ENCODE results near the gene C2orf72.
"Not testable (repeated sequence)": the region's sequence is repeated elsewhere in the genome, so short reads cannot be mapped to it uniquely, and the experiment has no call there.

Gene C2orf72

DNA sequence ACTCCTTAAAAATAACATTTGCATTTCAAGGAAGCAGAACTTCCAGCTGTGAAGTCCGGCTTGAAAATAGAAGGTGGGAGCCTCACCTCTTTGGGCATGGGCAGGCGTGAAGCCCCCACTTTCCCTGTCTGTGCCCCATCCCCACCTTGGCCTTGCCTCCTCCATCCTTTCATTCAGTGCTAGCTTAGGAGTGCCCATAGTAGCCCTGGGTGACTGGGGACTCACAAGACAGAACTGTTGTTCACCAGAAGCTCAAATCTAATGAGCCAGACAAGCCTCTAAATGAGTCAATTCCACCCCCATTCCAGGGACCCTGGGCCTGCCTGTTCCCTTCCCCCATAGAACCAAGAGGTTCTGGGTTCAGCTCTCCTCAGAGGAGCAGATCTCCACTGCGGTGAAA lies 21.4 kb upstream of the C2orf72 start:
- DNase-seq: no peak

DNA sequence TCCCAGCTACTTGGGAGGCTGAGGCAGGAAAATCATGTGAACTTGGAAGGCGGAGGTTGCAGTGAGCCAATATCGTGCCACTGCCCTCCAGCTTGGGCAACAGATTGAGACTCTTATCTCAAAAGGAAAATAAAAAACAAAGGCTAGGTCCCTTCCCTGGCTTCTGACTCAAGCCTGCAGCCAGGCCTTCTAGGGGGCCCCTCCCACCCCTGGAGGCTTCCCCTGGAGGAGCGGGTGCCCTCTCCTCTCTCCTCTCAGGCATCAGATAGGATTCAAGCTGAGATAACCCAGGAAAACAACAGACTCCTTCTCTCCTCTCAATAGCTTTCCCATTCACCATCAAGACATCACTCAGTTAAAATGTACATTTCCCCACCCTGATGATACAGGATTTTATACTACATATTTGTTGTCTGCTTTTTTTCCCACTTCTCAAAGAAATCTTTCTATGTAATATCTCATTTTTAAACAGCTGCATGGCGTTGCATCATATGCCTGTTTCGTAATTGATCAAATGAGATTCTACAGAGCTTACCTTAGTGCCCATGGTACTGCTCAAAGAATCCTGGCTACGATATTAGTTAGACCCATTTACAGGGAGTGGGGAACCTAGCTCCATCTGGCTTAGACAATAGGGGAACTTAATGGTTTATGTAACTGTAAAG lies 20.6 kb upstream of the C2orf72 start:
- DNase-seq: no peak

DNA sequence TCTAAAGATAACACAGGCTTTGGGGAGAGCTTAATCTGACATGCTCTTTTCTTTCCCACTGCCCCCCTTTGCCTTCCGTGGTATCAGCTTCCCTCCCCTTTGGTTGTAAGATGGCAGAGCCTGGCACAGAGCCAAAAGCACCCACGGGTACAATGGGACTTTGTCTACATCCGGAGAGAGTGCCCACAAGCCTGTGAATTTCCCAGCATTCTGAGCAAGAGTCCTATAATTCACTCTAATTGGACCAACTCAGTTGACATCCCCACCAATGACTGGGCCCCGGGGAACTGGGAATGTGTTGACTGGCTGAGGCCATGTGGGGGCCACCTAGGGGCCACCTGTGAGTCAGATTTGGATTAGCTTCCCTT lies 20.1 kb upstream of the C2orf72 start:
- no peak for DNase-seq

DNA sequence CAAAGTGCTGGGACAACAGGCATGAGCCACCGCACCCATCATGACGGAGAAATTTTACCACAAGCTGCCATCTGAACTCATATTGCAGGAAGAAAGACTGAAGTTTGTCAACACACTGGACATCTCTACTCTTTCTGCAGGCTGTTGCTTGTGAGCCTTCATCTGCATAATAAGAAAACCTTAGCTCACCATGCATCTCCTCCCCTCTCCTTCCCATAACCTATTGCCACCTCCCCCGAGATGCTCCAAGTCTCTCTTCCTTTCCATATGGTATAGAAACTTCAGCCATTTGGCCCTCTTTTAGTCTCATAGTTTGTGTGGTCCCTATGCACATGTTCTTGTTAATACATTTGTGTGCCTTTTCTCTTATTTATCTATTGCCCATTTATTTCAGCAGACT lies 19.1 kb upstream of the C2orf72 start:
- DNase-seq: no peak

GRCh38 chr2:231025059-231025458 lies 12.3 kb upstream of the C2orf72 start:
- DNase-seq: not testable (repeated sequence)

GRCh38 chr2:231028889-231029288 lies 8.4 kb upstream of the C2orf72 start:
- no peak for DNase-seq

DNA sequence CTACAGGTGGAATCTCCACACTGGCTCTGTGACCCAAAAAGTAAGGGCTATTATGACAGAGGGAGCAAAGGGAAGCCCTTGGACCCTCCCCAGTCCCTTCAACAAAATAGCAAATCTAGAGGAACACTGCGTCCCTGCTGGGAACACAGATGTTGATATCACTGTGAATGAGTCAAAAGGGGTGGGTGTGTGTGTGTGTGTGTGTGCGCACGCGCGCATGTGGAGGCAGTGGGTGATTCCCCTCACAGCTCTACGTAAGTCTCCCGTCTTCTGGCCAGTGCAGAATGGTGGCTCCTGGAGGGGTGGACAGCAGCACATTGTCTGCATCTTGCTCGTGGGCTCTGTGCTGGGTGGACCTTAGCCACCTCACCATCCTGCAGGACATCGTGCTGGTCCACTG lies 7.8 kb upstream of the C2orf72 start:
- no peak for DNase-seq

- DNase-seq: no peak
Observed at GRCh38 chr2:231030725-231031124, 6.6 kb upstream of the C2orf72 start.

- DNase-seq: no peak
Observed at GRCh38 chr2:231032575-231033140, 4.7 kb upstream of the C2orf72 start.

DNA sequence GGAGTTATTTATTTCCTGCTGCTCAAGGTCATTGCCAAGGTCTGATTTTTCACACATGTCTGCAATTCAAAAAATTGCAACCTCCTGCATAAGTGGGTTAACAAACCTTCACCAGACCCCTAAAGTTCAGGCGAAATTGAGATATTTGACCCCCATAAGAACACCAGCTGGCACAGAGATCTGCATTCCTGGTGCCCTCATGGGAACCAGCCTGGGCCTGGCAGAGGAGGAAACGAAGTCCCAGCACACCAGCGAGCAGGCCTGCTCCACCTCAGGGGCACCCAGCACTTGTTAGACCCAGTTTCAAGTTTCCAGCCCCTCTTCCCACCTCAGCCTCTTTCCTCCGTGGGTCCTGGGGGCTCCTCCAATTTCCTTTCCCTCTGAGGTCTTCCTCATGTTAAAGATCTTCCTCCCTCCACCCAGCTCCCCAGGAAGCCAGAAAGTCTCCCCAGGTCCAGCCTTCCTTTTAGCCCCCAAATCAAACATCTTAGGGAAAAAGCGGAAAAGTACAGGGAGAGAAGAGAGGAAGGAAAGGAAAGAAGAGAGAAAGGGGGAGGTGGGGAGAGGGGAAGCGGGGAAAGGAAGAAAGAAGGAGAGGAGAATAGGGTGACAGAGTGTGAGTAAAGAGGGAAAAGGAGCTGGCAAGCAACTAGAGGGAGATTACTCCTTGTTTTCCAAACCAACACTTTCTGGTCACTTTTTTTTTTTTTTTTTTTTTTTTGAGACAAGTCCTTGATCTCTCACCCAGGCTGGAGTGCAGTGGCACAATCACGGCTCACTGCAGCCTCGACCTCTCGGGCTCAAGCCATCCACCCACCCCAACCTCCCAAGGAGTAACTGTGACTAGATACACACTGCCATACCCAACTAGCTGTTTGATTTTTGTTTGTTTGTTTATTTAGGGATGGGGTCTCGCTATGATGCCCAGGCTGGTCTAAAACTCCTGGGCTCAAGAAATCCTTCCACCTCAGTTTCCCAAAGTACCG lies 3.9 kb upstream of the C2orf72 start:
- DNase-seq: no peak

GRCh38 chr2:231034291-231034882 lies 2.9 kb upstream of the C2orf72 start:
- DNase-seq: no peak

DNA sequence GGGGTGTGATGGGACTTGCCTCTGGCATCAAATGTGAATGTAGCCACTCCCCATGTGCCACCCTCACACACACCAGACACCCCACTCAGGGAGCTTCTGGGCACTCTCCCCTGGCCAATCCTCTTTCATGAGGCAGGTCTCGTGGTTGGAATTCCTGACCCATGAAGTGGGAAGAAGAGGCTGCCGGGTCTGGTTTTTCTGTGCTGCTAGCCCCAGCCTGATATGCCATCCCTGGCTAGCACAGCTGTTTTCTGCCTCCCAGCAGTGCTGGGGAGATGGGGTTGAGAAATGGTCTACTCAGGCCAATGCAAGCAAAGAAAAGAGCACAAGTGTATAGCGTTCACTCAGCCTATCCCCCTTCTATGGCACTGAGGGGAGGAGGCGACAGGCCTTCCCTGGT lies 1.2 kb upstream of the C2orf72 start:
- no peak for DNase-seq

DNA sequence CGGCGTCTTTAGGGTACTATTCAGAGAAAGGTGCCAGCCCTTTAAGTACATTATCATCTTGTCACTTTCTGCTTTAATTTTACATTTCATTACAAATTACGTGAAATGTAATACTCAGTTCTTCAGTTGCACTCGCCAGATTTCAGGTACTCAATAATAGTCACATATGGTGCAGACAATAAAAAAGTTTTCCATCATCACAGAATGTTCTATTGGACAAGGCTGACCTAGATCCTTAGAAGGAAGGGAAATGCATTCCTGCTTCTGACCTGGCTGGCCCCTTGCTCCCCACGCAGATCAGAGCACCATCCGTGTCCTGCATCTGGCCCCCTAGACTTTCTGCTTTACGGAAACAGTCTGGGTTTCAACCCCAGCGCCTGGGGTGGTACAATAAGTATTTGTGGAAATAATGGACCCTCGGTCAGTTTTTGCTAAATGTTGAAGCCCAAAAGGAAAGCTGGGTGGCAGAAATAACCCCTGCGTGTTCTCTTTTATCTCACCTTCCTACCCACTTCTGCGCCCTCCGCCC lies 681 bp upstream of the C2orf72 start:
- no peak for DNase-seq

DNA sequence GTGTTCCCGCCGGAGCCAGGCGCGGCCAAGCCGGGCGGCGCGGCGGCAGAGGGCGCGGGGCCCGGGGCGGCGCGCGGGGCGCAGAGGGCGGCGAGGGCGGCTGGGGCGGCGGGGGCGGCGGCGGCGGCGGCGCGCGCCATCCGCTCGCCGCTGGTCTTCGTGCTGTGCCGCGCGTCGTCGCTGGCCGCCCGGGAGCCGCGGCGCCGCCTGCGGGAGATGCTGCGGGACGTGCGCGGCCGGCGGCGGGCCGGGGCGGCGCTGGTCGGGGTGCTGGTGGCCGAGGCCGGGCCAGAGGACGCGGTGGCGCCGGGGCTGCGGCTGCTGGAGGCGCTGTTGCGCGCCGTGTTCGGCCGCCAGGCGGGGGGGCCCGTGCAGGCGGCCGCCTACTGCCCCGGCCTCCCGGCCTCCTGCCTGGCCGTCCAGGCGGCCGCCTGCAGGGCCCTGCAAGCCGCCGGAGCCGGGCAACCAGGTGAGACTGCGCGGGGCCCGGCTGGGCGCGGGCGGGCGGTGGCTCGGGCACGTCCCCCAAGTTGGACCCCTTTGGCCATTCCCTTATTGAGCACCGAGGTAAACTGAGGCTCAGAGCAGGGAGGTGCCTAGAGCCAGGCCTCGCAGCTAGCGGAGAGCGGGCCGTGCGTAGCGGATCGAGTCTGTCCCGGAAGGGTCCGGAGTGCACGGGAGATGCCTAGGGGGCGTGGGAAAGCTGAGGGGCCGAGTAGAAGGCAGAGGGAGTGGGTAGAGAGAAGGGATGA lies 584 bp downstream of the C2orf72 start:
- DNase-seq: no peak

DNA sequence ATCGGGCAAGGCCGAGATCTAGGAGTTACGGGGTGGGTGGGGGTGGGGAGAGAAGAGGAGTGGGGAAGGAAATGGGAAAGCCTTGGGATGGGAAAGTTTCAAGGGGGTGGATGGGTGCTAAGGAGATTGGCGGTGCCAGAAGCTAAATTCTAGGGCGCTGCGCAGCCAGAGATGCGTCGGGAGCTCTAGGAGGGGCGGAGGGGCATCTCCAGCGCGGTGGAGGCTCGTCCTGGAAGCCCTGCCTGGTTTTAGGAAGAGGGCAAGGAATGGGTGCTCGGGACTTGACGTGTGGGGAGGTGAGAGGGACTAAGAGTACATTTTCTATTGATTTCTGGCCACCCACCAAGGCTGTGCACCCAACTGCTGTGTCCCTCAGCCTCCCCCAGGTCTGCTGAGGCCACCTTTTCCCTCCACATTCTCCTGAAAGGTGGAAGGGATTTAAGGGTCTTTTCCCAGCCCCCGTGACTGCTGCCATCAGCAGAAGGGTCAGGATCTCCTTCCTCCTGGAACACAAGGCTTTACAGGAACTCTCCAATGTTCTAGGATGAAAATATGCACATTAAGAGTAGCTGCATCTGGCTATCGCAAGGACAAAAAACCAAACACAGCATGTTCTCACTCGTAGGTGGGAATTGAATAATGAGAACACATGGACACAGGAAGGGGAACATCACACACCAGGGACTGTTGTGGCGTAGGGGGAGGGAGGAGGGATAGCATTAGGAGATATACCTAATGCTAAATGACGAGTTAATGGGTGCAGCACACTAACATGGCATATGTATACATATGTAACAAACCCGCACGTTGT lies 1.4 kb downstream of the C2orf72 start:
- no peak for DNase-seq

- DNase-seq: no peak
Observed at GRCh38 chr2:231039294-231039664, 2.0 kb downstream of the C2orf72 start.

DNA sequence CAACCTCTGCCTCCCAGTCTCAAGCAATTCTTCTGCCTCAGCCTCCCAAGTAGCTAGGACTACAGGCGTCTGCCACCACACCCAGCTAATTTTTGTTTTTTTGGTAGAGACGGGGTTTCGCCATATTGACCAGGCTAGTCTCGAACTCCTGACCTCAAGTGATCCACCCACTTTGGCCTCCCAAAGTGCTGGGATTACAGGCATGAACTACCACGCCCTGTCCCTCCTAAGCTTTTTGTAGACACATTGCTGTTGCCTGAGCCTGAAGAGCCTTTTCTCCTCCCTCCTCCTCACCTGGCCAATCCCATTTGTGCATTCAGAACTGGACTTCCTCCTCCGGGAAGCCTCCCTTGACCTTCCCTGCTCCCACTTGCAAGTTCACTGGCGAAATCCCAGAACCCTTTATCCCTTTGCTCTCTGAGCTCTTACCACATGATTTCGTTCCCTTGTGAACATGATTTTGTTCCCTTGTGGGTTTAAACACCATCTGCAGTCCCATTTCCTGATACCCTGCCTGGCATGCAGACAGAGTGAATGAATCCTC lies 2.6 kb downstream of the C2orf72 start:
- no peak for DNase-seq

GRCh38 chr2:231041061-231041689 lies 3.9 kb downstream of the C2orf72 start:
- DNase-seq: no peak

GRCh38 chr2:231043796-231044195 lies 6.5 kb downstream of the C2orf72 start:
- DNase-seq: no peak

GRCh38 chr2:231046916-231047273 lies 9.6 kb downstream of the C2orf72 start:
- DNase-seq: no peak

Data from activated T-cell treated with anti-CD3 and anti-CD28 coated beads, Interleukin-2, amount 50 U/mL, for 48 hours (primary cell).